Right lobe of liver (tissue), 4 donors: Measurements from ENCODE around the gene TRHDE.

Experiments used
- POLR2A ChIP-seq: fragments of 450-650 bp; IDR thresholded peaks from one replicate; pipeline ENCODE4 v1.6.1; 2017; ENCODE audit warnings: antibody characterized with exemption, mild to moderate bottlenecking
- TF ChIP-seq, protein P1 (sequence below), 4 donors: fragments of 200-600 bp in 3 of 4; fragments of 450-650 bp in 1 of 4; IDR thresholded peaks; one replicate each; pipeline versions ENCODE4 v1.5.1 to v1.8.0; 2016 to 2022; ENCODE audit warnings: antibody characterized with exemption in 4 of 4, mild to moderate bottlenecking in 2 of 4
- donor health status: DM: no; HTN: no; CAD: no.
- donor health status: DM: no; HTN: no; CAD: no.
- donor health status: DM: no; HTN: yes; CAD: no.

GRCh38 chr12:72610854-72611358, 338.7 kb downstream of the TRHDE start:
- TF ChIP-seq, protein P1, sequence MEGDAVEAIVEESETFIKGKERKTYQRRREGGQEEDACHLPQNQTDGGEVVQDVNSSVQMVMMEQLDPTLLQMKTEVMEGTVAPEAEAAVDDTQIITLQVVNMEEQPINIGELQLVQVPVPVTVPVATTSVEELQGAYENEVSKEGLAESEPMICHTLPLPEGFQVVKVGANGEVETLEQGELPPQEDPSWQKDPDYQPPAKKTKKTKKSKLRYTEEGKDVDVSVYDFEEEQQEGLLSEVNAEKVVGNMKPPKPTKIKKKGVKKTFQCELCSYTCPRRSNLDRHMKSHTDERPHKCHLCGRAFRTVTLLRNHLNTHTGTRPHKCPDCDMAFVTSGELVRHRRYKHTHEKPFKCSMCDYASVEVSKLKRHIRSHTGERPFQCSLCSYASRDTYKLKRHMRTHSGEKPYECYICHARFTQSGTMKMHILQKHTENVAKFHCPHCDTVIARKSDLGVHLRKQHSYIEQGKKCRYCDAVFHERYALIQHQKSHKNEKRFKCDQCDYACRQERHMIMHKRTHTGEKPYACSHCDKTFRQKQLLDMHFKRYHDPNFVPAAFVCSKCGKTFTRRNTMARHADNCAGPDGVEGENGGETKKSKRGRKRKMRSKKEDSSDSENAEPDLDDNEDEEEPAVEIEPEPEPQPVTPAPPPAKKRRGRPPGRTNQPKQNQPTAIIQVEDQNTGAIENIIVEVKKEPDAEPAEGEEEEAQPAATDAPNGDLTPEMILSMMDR (IDR thresholded peaks at IDR 0.05): no peak
- TF ChIP-seq POLR2A: no peak
